GM12878 (cell line): ENCODE measurements around the gene RXFP4. TPM values are rescaled to one million over a fixed set of nuclear protein-coding genes. Genes with fewer than 3 reads are reported as not detected.

Experiments used
- BCL11A ChIP-seq: IDR thresholded peaks from 2 replicates; pipeline ENCODE4 v1.6.1; 2011; ENCODE audit warnings: low read depth, low read length
- CBX3 ChIP-seq: fragments of 200-600 bp; sonication (generic); IDR thresholded peaks from 2 replicates; pipeline ENCODE4 v1.6.1; 2016; ENCODE audit warnings: low read depth, borderline replicate concordance
- CREB1 ChIP-seq: IDR thresholded peaks from 2 replicates; pipeline ENCODE4 v1.6.1; 2012; ENCODE audit warnings: low read depth, mild to moderate bottlenecking, inconsistent platforms
- HDGF ChIP-seq: fragments of 450-650 bp; IDR thresholded peaks from 2 replicates; pipeline ENCODE4 v1.6.1; 2016; ENCODE audit warnings: antibody characterized with exemption
- IKZF2 ChIP-seq, 2 experiments: fragments of 450-650 bp; IDR thresholded peaks; 2 replicates each; pipeline ENCODE4 v1.6.1; 2017; ENCODE audit warnings: mild to moderate bottlenecking in 2 of 2, moderate library complexity in 2 of 2
- IRF4 ChIP-seq: IDR thresholded peaks from 2 replicates; pipeline ENCODE4 v1.6.1; 2011; ENCODE audit warnings: low read depth, low read length
- JUND ChIP-seq: IDR thresholded peaks from 2 replicates; pipeline ENCODE4 v1.6.1; 2012; ENCODE audit warnings: low read depth, mild to moderate bottlenecking, low read length, improper control_type of control experiment, moderate library complexity
- KLF5 ChIP-seq: fragments of 450-650 bp; IDR thresholded peaks from 2 replicates; pipeline ENCODE4 v1.6.1; 2014; ENCODE audit warnings: mild to moderate bottlenecking; ENCODE audit not compliant: partially characterized antibody
- POLR2AphosphoS2 ChIP-seq: IDR thresholded peaks from 2 replicates; pipeline ENCODE4 v1.6.1; 2011; ENCODE audit warnings: low read depth, mild to moderate bottlenecking, low read length, improper control_type of control experiment, moderate library complexity
- POU2F2 ChIP-seq: IDR thresholded peaks from 3 replicates; pipeline ENCODE4 v1.6.1; 2011; ENCODE audit warnings: low read depth, mild to moderate bottlenecking, low read length, borderline replicate concordance
- RAD21 ChIP-seq: IDR thresholded peaks from 2 replicates; pipeline ENCODE4 v1.6.1; 2011; ENCODE audit warnings: mild to moderate bottlenecking, low read depth, low read length, moderate library complexity; ENCODE audit not compliant: insufficient read depth
- RUNX3 ChIP-seq: IDR thresholded peaks from 2 replicates; pipeline ENCODE4 v1.6.1; 2012; ENCODE audit warnings: low read length, inconsistent platforms
- SIN3A ChIP-seq: IDR thresholded peaks from 2 replicates; pipeline ENCODE4 v1.6.1; 2012; ENCODE audit warnings: low read depth, low read length, improper control_type of control experiment
- SMAD5 ChIP-seq: IDR thresholded peaks from 2 replicates; pipeline ENCODE4 v1.6.1; 2016; ENCODE audit warnings: antibody characterized with exemption, low read depth
- SMARCA5 ChIP-seq: fragments of 450-650 bp; IDR thresholded peaks from 2 replicates; pipeline ENCODE4 v1.6.1; 2017; ENCODE audit warnings: mild to moderate bottlenecking
- SREBF1 ChIP-seq: IDR thresholded peaks from 2 replicates; pipeline ENCODE4 v1.6.1; 2012; ENCODE audit warnings: mild to moderate bottlenecking, low read length
- SRF ChIP-seq, 2 experiments: IDR thresholded peaks; 2 replicates each; pipeline ENCODE4 v1.6.1; 2011; ENCODE audit warnings: low read depth in 2 of 2, low read length in 2 of 2, mild to moderate bottlenecking in 1 of 2, moderate library complexity in 1 of 2
- STAT3 ChIP-seq: IDR thresholded peaks from 2 replicates; pipeline ENCODE4 v1.6.1; 2011; ENCODE audit warnings: low read depth, low read length, improper control_type of control experiment
- TAF1 ChIP-seq: IDR thresholded peaks from 2 replicates; pipeline ENCODE4 v1.6.1; 2011; ENCODE audit warnings: mild to moderate bottlenecking, low read depth, low read length, borderline replicate concordance
- YY1 ChIP-seq: IDR thresholded peaks from 2 replicates; pipeline ENCODE4 v1.6.1; 2011; ENCODE audit warnings: low read depth, mild to moderate bottlenecking, low read length
- polyA plus RNA-seq, 11 experiments: library from polyadenylated mRNA; depleted of rRNA in 4 of 11; unstranded in 6 of 11; stranded (reverse) in 5 of 11; fragments of >200 nt; fragmentation: Nextera tagmentation in 4 of 11; fragmentation: Illumina TruSeq in 1 of 11; extraction: Ambion mirVana in 4 of 11; extraction: Trizol in 1 of 11; gene quantifications; 1 replicate in 1 of 11; 2 replicates in 10 of 11; pipeline versions ENCODE4 v1.2.1 to v1.2.3, GENCODE V29; 2011 to 2016; ENCODE audit warnings: inconsistent platforms in 2 of 11, missing spikeins in 2 of 11, low read depth in 1 of 11
- total RNA-seq, 4 experiments: library from RNA; depleted of rRNA in 3 of 4; stranded (reverse); fragments of >200 nt in 3 of 4; fragmentation: Illumina TruSeq in 1 of 4; extraction: Trizol in 1 of 4; gene quantifications; 2 replicates each; pipeline versions ENCODE4 v1.2.1 to v1.2.3, GENCODE V29; 2013 to 2021
- TF ChIP-seq, protein P1 (sequence below): fragments of 450-650 bp; IDR thresholded peaks from 2 replicates; pipeline ENCODE4 v1.6.1; 2017; ENCODE audit warnings: mild to moderate bottlenecking
- TF ChIP-seq, protein P2 (sequence below): fragments of 450-650 bp; IDR thresholded peaks from 2 replicates; pipeline ENCODE4 v1.6.1; 2017; ENCODE audit warnings: mild to moderate bottlenecking, moderate library complexity
- TF ChIP-seq, protein P3 (sequence below): fragments of 150-350 bp; IDR thresholded peaks from 2 replicates; pipeline ENCODE4 v1.6.1; 2014; ENCODE audit warnings: mild to moderate bottlenecking, low read depth, low read length
- TF ChIP-seq, protein P4 (sequence below): IDR thresholded peaks from 2 replicates; pipeline ENCODE4 v1.6.1; 2011; ENCODE audit warnings: mild to moderate bottlenecking, low read depth, low read length, moderate library complexity; ENCODE audit not compliant: insufficient replicate concordance

Gene RXFP4
- total and polyA plus RNA-seq, 10 of the 15 experiments (the other 5 are each of a cell fraction or from before 2014, with no cell fraction given): 0.10 to 0.40 (median 0.39) TPM; not detected in 7

DNA sequence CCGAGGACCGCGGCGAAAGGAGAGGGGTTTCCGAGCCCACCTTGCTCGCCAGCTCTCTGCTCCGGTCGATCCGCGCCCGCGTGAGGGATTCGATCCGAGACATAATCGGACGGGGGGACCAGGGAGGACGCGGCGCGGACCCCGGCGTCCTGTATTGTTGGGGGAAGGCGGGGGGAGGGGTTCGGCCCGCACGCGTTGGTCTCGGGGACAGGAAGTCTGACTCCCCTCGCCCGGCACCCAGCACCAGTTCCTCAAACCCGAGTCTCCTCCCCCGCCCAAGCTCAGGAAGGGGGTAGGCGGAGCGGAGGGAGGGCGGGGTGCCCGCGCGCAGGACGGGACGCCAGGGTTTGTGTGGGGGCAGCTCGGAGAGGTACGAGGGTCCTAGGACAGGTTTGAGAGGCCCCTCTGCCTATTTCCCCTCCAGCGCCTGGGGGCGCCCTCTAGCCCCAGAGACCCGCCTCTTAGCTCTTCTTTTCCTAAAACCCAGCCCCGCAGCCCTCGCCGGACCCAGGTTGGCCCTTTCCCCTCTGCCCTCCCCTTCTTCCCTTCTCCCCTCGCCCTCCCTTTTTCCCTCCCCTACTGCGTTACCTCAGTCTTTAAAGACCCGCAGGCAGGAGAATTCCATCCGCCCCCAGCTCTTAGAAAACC lies 37.0 kb downstream of the RXFP4 start, which contains the start of gene ARHGEF2 (continued):
- TF ChIP-seq, protein P1, sequence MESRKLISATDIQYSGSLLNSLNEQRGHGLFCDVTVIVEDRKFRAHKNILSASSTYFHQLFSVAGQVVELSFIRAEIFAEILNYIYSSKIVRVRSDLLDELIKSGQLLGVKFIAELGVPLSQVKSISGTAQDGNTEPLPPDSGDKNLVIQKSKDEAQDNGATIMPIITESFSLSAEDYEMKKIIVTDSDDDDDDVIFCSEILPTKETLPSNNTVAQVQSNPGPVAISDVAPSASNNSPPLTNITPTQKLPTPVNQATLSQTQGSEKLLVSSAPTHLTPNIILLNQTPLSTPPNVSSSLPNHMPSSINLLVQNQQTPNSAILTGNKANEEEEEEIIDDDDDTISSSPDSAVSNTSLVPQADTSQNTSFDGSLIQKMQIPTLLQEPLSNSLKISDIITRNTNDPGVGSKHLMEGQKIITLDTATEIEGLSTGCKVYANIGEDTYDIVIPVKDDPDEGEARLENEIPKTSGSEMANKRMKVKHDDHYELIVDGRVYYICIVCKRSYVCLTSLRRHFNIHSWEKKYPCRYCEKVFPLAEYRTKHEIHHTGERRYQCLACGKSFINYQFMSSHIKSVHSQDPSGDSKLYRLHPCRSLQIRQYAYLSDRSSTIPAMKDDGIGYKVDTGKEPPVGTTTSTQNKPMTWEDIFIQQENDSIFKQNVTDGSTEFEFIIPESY: no peak
- TF ChIP-seq BCL11A (no peak), SMAD5 (peak; percentile 64), RUNX3 (no peak), CBX3 (no peak), IRF4 (peak; percentile 20; the same call in 1 of the 2 replicates), IKZF2 (IDR thresholded peaks at IDR 0.05) (peak in 1 of 2 experiments; percentile 10; a peak in 2 of 4 replicates), SIN3A (peak; percentile 58; the same call in 1 of the 2 replicates), SRF (IDR thresholded peaks at IDR 0.05; ENCODE audit: low read depth in 2 of 2, low read length in 2 of 2) (no peak), SMARCA5 (0 out of 2 replicates have a peak, but pooled peaks have one; percentile 2), JUND (no peak), SREBF1 (no peak), TAF1 (peak; percentile 94), POU2F2 (peak; percentile 30; the same call in 1 of the 3 replicates), HDGF (no peak; the same call in 1 of the 2 replicates), RAD21 (no peak), STAT3 (no peak), CREB1 (no peak), KLF5 (no peak), YY1 (0 out of 2 replicates have a peak, but pooled peaks have one; percentile 11), POLR2AphosphoS2 (peak; percentile 62; the same call in 1 of the 2 replicates)
- TF ChIP-seq, protein P2, sequence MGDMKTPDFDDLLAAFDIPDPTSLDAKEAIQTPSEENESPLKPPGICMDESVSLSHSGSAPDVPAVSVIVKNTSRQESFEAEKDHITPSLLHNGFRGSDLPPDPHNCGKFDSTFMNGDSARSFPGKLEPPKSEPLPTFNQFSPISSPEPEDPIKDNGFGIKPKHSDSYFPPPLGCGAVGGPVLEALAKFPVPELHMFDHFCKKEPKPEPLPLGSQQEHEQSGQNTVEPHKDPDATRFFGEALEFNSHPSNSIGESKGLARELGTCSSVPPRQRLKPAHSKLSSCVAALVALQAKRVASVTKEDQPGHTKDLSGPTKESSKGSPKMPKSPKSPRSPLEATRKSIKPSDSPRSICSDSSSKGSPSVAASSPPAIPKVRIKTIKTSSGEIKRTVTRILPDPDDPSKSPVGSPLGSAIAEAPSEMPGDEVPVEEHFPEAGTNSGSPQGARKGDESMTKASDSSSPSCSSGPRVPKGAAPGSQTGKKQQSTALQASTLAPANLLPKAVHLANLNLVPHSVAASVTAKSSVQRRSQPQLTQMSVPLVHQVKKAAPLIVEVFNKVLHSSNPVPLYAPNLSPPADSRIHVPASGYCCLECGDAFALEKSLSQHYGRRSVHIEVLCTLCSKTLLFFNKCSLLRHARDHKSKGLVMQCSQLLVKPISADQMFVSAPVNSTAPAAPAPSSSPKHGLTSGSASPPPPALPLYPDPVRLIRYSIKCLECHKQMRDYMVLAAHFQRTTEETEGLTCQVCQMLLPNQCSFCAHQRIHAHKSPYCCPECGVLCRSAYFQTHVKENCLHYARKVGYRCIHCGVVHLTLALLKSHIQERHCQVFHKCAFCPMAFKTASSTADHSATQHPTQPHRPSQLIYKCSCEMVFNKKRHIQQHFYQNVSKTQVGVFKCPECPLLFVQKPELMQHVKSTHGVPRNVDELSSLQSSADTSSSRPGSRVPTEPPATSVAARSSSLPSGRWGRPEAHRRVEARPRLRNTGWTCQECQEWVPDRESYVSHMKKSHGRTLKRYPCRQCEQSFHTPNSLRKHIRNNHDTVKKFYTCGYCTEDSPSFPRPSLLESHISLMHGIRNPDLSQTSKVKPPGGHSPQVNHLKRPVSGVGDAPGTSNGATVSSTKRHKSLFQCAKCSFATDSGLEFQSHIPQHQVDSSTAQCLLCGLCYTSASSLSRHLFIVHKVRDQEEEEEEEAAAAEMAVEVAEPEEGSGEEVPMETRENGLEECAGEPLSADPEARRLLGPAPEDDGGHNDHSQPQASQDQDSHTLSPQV: no peak
- TF ChIP-seq, protein P3, sequence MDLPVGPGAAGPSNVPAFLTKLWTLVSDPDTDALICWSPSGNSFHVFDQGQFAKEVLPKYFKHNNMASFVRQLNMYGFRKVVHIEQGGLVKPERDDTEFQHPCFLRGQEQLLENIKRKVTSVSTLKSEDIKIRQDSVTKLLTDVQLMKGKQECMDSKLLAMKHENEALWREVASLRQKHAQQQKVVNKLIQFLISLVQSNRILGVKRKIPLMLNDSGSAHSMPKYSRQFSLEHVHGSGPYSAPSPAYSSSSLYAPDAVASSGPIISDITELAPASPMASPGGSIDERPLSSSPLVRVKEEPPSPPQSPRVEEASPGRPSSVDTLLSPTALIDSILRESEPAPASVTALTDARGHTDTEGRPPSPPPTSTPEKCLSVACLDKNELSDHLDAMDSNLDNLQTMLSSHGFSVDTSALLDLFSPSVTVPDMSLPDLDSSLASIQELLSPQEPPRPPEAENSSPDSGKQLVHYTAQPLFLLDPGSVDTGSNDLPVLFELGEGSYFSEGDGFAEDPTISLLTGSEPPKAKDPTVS: no peak
- TF ChIP-seq, protein P4, sequence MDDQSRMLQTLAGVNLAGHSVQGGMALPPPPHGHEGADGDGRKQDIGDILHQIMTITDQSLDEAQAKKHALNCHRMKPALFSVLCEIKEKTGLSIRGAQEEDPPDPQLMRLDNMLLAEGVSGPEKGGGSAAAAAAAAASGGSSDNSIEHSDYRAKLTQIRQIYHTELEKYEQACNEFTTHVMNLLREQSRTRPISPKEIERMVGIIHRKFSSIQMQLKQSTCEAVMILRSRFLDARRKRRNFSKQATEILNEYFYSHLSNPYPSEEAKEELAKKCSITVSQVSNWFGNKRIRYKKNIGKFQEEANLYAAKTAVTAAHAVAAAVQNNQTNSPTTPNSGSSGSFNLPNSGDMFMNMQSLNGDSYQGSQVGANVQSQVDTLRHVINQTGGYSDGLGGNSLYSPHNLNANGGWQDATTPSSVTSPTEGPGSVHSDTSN: no peak
